ENCODE results near the gene ZMYND8.
"Not testable (repeated sequence)": the region's sequence is repeated elsewhere in the genome, so short reads cannot be mapped to it uniquely, and the experiment has no call there.

The ZMYND8 gene

GRCh38 chr20:47222468-47223119 is 133.9 kb downstream of the ZMYND8 start:
- DNase-seq: no peak

GRCh38 chr20:47221036-47221625 is 135.4 kb downstream of the ZMYND8 start:
- no peak for DNase-seq

GRCh38 chr20:47220161-47220582 is 136.3 kb downstream of the ZMYND8 start:
- DNase-seq: no peak

GRCh38 chr20:47217482-47218446 is 138.7 kb downstream of the ZMYND8 start:
- no peak for DNase-seq

- no peak for DNase-seq
Measured at GRCh38 chr20:47216819-47217410, 139.6 kb downstream of the ZMYND8 start.

- DNase-seq: no peak
Measured at GRCh38 chr20:47215653-47216397, 140.7 kb downstream of the ZMYND8 start.

- DNase-seq: no peak
Measured at GRCh38 chr20:47213966-47214365, 142.5 kb downstream of the ZMYND8 start.

- no peak for DNase-seq
Measured at GRCh38 chr20:47212606-47213207, 143.8 kb downstream of the ZMYND8 start.

- no peak for DNase-seq
Measured at GRCh38 chr20:47211036-47211435, 145.5 kb downstream of the ZMYND8 start.

- DNase-seq: no peak
Measured at GRCh38 chr20:47210470-47210869, 146.0 kb downstream of the ZMYND8 start.

GRCh38 chr20:47209982-47210381 is 146.5 kb downstream of the ZMYND8 start:
- DNase-seq: no peak

- DNase-seq: no peak
Measured at GRCh38 chr20:47208534-47209174, 147.8 kb downstream of the ZMYND8 start.

- no peak for DNase-seq
Measured at GRCh38 chr20:47206962-47207641, 149.4 kb downstream of the ZMYND8 start.

- not testable (repeated sequence) for DNase-seq
Measured at GRCh38 chr20:47206552-47206951, 149.9 kb downstream of the ZMYND8 start.

- DNase-seq: no peak
Measured at GRCh38 chr20:47205577-47206123, 150.8 kb downstream of the ZMYND8 start.

- not testable (repeated sequence) for DNase-seq
Measured at GRCh38 chr20:47204850-47205122, 151.7 kb downstream of the ZMYND8 start.

- no peak for DNase-seq
Measured at GRCh38 chr20:47204008-47204849, 152.3 kb downstream of the ZMYND8 start.

GRCh38 chr20:47202733-47203667 is 153.5 kb downstream of the ZMYND8 start:
- DNase-seq: no peak
